Cardiac septum (tissue), 1 donor: ENCODE measurements around the gene DDA1. TPM values are rescaled to one million over a fixed set of nuclear protein-coding genes. Genes with fewer than 3 reads are reported as not detected.
"Not testable (repeated sequence)": the region's sequence is repeated elsewhere in the genome, so short reads cannot be mapped to it uniquely, and the experiment has no call there.

Experiments used
- DNase-seq: peaks from one replicate; pipeline ENCODE4 v3.0.0-alpha.2; 2020; ENCODE audit warnings: low spot score
- intact Hi-C: fragments of 100-400 bp; cut with DNase I; formaldehyde crosslinking; loops from one replicate; pipeline ENCODE4 v1.14.0; 2022
- long read RNA-seq: library from polyadenylated mRNA; unstranded; transcript quantifications from one replicate; pipeline ENCODE4 v2.0.0, GENCODE V29; 2021
- total RNA-seq: library from RNA; stranded (reverse); fragmentation: NEBNext Ultra II Directional; extraction: Animal tissue kit (Norgen Biotek cat#: 25700); gene quantifications from one replicate; pipeline ENCODE4 v1.2.1, GENCODE V29; 2021
- donor health status: DM: no; HTN: no; CAD: no.

Gene DDA1
- 38.8 TPM for total RNA-seq
- long read RNA-seq, full-length matches to known transcripts: 29 of 35 reads
- long read RNA-seq, partial matches to known transcripts: 0 of 35 reads
- long read RNA-seq, other reads (novel, unspliced or antisense): 6 of 35 reads

DNA sequence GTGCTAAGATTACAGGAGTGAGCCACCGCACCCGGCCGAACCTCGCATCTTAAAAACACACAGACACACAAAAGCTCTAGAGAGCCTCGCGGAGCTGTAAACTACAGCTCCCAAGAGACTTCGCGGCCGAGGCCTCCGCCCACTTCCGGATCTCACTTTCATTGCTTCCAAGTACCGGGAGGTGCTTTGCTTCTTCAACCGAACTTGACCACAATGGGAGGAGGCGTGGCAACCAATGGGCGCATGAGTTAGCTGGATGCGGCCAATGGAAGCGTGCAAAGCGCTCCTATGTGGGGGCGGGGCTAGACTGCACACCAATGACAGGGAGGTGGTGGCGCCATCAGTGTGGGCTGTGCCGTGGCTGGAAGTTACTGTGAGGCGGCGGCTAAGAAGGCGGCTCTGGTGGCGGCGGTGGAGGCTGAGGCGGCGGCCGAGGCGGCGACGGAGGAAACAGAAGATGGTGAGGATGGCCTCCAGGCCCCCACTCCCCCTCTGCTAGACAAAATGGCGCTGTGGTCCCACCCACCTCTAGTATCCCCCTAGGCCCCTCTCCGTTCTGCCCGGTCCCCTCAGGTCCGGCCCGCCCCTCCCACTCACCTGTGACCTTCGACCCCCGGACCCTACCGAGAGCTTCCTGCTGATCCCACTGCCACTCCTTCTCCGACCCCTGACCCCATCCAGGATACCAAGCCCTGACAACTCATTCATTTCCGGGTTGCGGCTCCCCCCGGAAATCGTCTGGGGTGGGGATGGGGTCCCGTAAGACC lies at the start of gene DDA1:
TSS of gene DDA1 (plus strand) at position 366 of the 767 bp plus-strand sequence. CDS start at position 458, 92 bp downstream.
- DNase-seq: peak; percentile 100
- intact Hi-C loops: no loop called here

DNA sequence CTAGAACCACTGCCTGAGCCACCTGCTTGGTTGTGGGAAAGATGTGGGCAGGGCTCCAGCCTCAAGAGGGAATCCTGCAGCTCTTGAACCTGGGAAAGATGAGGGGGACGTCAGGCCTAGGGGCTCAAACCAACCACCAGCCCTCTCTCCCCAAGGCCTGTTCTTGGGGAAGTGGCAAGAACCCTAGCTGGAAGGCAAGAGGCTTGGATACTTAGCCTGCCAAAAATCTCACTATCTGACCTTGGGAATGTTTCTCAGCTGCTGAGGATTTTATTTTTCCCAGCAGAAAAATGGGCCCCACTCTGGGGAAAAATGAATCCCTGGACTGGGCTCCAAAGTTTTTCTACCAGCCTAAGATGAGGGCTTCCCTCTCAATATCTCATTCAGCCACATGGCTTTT lies 49.4 kb upstream of the DDA1 start:
- intact Hi-C loops: no loop called here
- no peak for DNase-seq

DNA sequence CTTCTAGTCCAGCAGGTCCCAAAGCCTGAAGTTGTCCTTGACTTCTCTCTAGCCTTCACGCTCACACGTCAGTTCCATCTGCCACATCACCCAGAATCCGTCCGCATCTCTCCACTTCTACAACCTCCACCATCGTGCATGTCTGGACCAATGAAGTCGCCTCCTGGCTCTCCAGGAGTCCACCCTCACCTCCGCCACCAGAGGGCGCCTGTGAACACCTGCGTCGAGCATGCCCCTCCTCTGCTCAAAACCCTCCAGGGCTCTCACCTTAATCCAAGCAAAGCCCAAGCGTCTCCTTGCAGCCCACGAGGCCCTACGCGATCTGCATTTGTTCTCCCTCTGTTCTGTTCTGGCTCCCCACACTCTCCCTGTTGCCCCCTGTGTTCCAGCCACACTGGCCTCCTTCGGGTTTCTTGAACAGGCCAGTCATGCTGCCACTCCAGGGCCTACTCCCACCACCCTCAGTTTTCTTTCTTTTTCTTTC lies 48.5 kb upstream of the DDA1 start:
- DNase-seq: peak; percentile 90
- intact Hi-C loops: no loop called here

DNA sequence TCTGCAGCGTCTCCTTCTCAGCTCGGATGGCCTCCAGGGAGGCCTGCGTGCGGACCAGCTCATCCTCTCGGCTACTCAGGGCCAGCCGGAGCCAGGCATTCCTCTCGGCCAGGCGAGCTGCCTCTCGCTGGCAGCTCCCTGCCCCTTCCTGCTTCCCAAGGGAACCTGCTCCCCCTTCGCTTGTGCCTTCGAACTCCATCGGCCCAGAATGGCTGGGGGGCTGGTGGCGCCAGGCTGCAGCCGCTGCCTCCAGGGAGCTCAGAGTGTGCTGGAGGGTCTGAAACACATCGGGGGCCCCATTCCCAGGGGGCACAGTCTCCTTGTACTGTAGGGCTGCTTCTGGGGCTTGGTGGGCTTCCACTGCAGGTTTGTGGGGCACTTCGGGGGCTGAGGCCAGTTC lies 46.8 kb upstream of the DDA1 start:
- no peak for DNase-seq
- intact Hi-C loops: no loop called here

DNA sequence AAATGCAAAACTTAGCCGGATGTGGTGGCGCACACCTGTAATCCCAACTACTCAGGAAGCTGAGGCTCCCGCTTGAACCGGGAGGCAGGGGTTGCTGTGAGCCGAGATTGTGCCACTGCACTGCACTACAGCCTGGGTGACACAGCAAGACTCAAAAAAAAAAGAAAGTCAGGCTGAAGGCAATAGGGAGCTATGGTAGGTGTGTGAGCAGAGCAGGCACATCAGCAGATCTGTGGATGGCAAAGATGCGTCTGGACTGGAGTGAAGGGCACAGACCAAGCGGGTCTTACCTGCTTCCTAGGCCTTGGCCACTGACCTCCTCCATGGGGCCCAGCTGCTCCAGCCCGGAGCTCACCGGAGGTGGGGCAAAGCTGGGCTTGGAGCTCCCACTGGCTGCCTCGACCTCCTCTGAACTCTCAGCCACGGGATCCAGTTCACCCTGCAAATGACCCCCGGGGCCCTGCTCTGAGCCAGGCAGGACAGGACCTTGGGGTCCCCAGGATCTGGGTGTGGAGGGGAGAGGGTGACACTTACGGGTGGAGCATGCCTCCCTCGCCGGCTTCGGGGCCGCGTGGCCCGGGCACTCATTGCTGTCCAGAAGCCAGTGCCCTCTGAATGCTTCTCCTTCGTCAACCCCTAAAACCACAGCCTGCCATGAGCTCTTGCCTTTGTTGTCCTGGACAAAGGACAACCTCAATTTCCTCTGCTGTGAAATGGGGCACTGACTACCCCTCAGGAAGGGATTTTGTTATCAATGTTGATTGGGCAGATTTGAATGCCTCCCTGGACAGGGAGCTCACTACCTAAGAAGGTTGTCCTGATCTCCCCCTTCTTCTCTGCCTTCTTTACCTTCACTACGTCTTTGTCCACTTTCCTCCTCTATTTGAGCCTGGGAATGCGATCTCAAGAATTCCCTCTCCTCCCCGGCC lies 45.4 kb upstream of the DDA1 start:
- intact Hi-C loops: no loop called here
- DNase-seq: no peak

DNA sequence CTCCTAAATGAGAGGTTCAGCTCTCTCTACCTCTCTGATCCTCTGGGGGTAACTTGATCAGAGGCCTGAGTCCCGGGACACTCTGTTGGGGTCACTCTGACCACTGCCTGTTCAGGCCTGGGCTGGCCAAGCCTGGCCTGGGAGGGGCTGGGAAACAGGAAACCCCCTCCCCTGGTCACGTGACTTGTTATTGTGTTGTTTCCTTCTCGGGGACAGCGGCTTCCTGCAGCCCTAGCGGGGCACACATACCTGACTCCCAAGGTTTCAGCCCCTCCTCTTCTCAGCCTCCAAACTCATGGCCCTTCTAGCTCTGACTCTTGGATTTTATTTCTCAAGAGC lies 44.8 kb upstream of the DDA1 start, which contains the start of gene USHBP1:
TSS of gene USHBP1 (minus strand) at position 105 of the 339 bp plus-strand sequence. CDS start 446 bp downstream, outside the sequence.
- intact Hi-C loops: no loop called here
- no peak for DNase-seq

DNA sequence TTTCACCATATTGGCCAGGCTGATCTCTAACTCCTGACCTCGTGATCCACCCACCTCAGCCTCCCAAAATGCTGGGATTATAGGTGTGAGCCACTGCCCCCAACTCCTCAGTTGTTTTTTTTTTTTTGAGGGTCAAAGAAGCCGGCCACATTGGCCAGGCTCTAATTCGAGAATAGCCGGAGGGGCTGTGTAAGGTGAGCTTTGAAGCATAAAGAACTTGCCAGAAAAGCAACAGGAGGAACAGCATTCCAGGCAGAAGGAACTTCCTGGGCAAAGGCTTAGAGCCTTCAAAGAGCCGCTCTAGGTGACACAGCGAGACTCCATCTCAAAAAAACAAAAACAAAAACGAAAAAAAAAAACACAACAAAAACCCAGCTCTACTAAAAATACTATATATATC lies 43.3 kb upstream of the DDA1 start:
- no peak for DNase-seq

DNA sequence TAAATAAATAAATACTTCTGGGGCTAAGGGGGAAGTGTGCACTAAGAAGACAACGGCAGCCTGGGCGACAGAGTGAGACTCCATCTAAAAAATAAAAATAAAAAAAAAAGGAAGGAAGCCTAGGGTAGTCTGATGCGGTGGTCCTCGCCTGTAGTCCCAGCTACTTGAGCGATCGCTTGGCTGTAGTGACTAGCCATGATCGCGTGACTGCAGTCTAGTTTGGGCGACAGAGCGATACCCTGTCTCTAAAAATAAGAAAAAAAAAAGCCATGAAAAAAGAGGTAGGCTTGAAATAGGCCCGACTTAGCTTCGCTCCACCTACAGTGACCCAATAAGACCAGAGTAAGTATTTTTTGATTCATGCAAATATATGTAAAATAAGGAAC lies 42.8 kb upstream of the DDA1 start:
- intact Hi-C loops: loop anchor here (2.0 kb wide), 1 partner anchor 52 kb away; the partner anchor contains the start of gene USE1
- no peak for DNase-seq

More for the DNA sequence above, 43.3 kb upstream of the DDA1 start:
- intact Hi-C loops: loop anchor here (2.0 kb wide), 1 partner anchor 51 kb away; the partner anchor contains the start of gene USE1

DNA sequence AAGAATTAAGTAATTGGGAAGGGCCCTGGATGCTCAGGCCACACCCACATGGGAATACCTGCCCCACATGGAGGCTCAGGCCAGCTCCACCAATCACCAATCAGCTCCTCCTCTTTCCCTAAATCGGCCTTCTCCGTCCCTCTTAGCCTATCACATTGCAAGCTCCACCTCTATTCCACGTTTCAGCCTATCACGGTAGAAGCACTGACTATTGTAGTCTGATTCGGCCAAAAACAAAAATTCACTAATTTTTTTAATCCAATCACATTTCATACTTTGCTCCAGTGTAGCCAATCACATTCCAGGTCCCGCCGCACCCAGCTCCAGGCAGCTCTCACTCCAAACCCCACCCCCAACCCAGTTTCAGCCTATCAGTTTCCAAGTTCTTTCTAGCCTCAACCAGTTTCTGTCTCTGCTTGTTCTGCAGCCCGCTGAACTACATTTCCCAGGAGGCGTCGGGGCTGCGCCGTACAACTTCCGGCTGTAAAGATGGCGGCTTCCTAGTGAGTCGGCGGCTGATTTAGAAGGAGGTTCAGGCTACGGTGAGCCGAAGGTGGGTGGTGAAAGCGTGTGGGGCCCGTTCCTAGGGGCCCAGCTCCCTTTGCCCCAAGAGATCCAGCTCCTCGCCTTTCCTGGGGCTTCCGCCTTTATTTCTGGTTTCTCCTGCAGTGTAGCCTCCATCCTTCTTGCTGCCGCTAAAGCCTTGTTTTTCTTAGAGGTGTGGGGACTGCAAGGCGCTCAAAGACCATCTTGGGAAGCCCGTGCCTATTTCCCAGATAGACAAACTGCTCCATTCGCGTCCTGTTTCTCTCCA lies 42.2 kb upstream of the DDA1 start, which contains the start of gene BABAM1:
TSS of gene BABAM1 (plus strand) at position 469 of the 814 bp plus-strand sequence. CDS start 1,364 bp downstream, outside the sequence.
- peak; percentile 97 for DNase-seq
- intact Hi-C loops: loop anchor here (2.0 kb wide), 1 partner anchor 52 kb away; the partner anchor contains the start of gene USE1

DNA sequence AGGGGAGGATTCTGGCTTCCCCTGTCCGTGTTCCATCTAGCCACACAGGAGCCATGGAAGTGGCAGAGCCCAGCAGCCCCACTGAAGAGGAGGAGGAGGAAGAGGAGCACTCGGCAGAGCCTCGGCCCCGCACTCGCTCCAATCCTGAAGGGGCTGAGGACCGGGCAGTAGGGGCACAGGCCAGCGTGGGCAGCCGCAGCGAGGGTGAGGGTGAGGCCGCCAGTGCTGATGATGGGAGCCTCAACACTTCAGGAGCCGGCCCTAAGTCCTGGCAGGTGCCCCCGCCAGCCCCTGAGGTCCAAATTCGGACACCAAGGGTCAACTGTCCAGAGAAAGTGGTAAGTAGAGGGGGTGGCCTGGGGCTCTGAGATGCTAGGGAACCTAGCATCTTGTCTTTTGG lies 40.6 kb upstream of the DDA1 start:
- DNase-seq: no peak
- intact Hi-C loops: no loop called here

DNA sequence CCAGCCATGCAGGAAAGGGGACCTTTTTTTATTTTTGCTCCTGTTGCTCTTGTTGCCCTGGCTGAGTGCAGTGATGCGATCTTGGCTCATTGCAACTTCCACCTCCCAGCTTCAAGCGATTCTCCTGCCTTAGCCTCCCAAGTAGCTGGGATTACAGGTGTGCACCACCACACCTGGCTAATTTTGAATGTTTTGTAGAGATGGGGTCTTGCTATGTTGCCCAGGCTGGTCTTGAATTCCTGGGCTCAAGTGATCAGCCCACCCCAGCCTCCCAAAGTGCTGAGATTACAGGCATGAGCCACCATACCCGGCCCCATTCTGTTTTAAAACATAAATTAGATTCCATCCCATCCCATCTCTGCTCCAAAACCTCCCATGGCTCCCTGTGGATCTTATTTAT lies 34.5 kb upstream of the DDA1 start:
- intact Hi-C loops, DNase-seq: not testable (repeated sequence)

DNA sequence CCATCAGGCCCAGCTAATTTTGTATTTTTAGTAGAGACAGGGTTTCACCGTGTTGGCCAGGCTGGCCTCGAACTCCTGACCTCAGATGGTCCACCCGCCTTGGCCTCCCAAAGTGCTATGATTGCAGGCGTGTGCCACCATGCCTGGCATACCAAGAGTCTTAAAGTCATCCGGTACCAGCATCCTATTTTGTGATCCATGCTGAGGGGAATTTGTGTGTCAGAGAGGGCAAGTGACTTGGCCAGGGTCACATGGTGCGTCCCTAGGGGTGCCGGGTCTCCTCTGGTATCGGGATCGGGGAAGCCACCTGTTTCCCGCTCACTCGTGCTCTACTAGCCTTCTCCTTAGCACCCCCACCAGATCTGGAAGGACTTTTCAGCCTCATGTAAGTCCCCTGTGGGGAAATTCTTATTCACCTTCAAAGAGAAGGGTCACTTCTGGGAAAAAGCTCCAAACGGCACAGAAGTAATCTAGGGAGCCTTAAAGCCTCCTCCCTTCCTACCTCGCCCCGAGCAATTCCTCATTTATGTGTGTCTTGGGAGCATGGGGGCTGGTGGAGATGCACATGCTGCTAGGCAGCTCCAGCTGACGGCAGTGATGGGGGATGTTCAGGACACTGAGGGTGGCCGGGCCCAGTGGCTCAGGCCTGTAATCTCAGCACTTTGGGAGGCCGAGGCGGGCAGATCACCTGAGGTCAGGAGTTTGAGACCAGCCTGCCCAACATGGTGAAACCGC lies 33.8 kb upstream of the DDA1 start:
- no peak for DNase-seq

DNA sequence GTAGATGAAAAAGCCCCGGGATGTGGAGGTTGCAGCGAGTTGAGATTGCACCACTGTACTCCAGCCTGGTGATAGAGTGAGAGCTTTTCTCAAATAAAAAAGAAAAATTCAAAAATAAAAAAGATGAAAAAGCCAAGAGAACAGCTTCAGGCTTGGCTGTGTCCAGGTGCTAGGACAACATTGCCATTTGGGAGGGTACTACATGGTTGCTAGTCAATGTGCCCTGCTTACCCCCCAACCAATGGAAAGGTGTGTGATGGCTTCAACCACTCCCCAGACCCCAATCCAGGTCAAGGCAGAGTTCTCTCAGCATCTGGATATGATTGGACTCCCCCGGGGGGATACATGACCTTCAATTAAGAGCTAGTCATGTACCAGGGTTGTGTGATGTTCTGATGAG lies 29.9 kb upstream of the DDA1 start:
- intact Hi-C loops: no loop called here
- no peak for DNase-seq

More for the DNA sequence above, 33.8 kb upstream of the DDA1 start:
- intact Hi-C loops: no loop called here

DNA sequence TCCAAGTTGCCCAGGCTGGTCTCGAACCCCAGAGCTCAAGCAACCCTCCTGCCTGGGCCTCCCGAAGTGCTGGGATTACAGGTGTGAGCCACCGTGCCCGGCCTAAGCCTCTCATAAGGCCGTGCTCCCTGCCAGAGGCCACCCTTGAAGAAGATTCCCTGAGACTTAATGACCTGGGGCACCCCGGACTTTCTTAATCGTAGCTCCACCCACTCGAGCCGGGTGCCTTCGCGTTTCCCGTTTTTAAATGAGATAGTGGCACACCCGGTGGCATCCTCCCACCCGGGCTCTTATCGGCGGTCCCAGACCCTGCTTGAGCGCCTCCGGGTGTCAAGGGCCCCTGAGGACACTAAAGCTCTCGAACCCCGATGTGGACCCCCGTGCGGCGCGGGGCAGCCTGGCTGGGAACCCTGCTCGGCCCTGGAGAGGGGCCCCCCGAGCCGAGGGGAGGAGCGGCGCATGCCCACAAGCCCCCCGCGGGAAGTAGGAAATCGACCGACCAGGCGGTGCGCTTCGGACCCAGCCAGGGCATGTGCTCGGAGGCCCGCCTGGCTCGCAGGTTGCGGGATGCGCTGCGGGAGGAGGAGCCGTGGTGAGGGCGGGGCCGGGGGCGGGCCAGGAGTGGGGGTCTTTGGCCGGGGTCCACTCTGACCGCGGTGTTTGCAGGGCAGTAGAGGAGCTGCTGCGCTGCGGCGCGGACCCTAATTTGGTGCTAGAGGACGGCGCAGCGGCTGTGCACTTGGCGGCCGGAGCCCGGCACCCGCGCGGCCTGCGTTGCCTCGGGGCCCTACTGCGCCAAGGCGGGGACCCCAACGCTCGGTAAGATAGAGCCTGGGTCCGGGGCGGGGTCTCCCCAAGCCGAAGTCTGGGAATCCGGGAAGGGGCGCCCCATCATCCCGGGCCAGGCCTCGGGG lies 27.7 kb upstream of the DDA1 start, which contains the start of gene ANKLE1:
TSS of gene ANKLE1 (plus strand) at position 511 of the 914 bp plus-strand sequence. CDS start at position 531, 20 bp downstream.
- DNase-seq: peak; percentile 82
- intact Hi-C loops: loop anchor here (1.0 to 5.0 kb wide), 3 partner anchors 76 to 509 kb away; no protein-coding TSS in a partner anchor

DNA sequence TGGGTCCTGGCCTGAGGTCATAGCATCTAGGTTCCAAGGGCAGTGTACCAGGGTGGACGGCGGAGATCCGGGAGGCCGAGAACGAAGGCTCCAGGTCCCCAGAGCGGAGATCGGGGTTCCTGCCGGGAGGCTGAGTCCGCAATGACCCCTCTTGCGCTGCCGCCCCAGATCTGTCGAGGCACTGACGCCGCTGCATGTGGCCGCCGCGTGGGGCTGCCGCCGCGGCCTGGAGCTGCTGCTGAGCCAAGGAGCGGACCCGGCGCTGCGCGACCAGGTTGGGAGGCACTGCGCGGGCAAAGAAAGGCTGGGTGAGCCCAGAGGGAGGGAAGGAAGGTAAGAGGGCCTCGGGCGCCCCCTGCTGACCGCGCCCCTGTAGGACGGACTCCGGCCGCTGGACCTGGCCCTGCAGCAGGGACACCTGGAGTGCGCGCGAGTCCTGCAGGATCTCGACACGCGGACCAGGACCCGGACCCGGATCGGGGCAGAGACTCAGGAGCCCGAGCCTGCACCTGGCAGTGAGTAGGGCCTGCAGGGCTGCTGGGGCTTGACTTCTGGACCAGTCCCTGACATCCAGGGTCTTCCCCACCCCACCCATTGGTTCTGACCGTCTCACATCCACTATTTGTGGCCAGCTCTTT lies 26.8 kb upstream of the DDA1 start:
- intact Hi-C loops: loop anchor here (1.0 to 5.0 kb wide), 3 partner anchors 77 to 510 kb away; no protein-coding TSS in a partner anchor
- peak; percentile 93 for DNase-seq

DNA sequence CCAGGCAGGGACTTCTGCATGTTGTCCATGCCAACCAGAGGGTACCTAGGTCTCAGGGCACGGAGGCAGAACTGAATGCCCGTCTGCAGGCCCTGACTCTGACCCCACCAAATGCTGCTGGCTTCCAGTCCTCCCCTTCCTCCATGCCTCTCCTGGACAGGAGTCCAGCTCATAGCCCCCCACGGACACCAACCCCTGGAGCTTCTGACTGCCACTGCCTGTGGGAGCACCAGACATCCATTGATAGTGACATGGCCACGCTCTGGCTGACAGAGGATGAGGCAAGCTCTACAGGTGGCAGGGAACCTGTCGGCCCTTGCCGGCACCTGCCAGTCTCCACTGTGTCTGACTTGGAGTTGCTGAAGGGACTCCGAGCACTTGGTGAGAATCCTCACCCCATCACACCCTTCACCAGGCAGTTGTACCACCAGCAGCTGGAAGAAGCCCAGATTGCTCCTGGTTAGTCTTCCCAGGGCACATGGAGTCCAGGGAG lies 25.8 kb upstream of the DDA1 start:
- intact Hi-C loops: loop anchor here (2.0 to 5.0 kb wide), 2 partner anchors 217 to 511 kb away; no protein-coding TSS in a partner anchor
- DNase-seq: no peak
